ENCODE results near the gene RHOF.
"Not testable (repeated sequence)": the region's sequence is repeated elsewhere in the genome, so short reads cannot be mapped to it uniquely, and the experiment has no call there.

Gene RHOF

GRCh38 chr12:121769297-121769830 is 24.1 kb downstream of the RHOF start:
- TF ChIP-seq JUND (IDR thresholded peaks at IDR 0.05; ENCODE audit: low read depth) = no peak
- in situ Hi-C loops (cut with HindIII; ENCODE audit: low pct_unique_long_range_greater_than_20kb, low sequenced_read_pairs) = no loop called here
- DNase-seq (ENCODE audit: low read depth in 1 of 2, low spot score in 1 of 2) = no peak

DNA sequence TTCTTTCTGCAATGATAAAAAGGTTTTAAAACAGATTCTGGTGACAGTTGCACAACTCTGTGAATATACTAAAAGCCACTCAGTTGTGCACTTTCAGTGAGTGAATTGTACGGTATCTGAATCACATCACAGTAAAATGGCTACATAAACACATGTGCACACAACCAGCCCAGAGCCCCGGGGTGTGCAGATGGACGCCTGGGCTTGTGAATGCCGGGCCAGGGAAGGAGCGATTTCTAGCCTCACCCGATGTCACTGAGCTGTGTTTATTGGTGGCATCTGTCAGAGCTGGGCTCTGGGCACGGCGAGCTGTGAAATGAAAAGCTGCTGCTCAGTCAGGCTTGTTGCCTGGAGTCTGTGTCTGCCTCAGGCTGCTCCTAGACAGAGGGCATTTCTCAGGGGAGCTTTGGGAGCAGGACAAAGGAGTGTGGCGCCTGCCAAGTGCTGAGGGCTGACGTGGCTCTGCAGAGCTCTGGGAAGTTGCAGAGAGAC is 25.9 kb downstream of the RHOF start:
- DNase-seq (ENCODE audit: low read depth in 1 of 2, low spot score in 1 of 2) = no peak
- TF ChIP-seq JUND (IDR thresholded peaks at IDR 0.05; ENCODE audit: low read depth) = no peak
- in situ Hi-C loops (cut with HindIII; ENCODE audit: low pct_unique_long_range_greater_than_20kb, low sequenced_read_pairs) = no loop called here

DNA sequence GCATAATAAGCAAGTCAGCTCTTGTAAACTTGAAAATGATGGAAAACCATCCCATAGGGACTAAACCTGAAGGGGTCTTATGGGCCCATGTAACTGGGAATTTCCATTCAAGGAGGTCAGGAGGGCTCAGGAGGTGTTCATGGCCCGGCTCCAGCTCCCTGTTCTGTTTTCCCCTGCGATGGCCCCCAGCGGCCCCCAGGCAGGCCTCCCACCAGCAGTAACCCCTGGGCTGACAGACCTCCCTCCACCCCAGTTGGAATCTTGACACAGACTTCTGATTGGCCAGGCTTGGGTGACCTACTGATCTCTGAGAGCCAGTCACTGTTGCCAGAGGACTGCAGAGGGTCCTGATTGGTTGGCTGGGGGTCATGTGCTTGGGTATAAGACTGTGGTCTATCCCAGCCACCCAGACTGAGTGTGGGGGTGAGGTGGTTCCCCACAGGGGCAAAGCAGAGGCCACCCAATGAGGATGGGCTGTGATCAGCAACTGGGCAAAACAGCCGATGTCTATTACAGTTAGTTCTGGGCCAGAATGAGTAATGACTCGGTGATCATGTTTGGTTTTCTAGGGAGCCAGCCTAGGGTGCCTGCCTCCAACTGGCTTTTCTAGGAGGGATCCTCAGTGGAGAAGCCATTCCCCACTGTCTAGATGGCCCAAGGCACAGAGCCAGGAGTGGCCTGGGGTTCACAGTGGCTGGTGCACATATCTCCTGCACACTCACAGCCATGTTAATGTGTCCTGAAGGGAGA is 27.0 kb downstream of the RHOF start:
- no peak for DNase-seq (ENCODE audit: low read depth in 1 of 2, low spot score in 1 of 2)
- in situ Hi-C loops (cut with HindIII; ENCODE audit: low pct_unique_long_range_greater_than_20kb, low sequenced_read_pairs) = no loop called here
- no peak for TF ChIP-seq JUND (IDR thresholded peaks at IDR 0.05; ENCODE audit: low read depth)

- TF ChIP-seq JUND (IDR thresholded peaks at IDR 0.05; ENCODE audit: low read depth) = no peak
- in situ Hi-C loops (cut with HindIII; ENCODE audit: low pct_unique_long_range_greater_than_20kb, low sequenced_read_pairs) = no loop called here
- no peak for DNase-seq (ENCODE audit: low read depth in 1 of 2, low spot score in 1 of 2)
Measured at GRCh38 chr12:121765573-121765972, 27.9 kb downstream of the RHOF start.

GRCh38 chr12:121764808-121765207 is 28.7 kb downstream of the RHOF start:
- in situ Hi-C loops (cut with HindIII; ENCODE audit: low pct_unique_long_range_greater_than_20kb, low sequenced_read_pairs) = no loop called here
- no peak for TF ChIP-seq JUND (IDR thresholded peaks at IDR 0.05; ENCODE audit: low read depth)
- DNase-seq (ENCODE audit: low read depth in 1 of 2, low spot score in 1 of 2) = no peak

DNA sequence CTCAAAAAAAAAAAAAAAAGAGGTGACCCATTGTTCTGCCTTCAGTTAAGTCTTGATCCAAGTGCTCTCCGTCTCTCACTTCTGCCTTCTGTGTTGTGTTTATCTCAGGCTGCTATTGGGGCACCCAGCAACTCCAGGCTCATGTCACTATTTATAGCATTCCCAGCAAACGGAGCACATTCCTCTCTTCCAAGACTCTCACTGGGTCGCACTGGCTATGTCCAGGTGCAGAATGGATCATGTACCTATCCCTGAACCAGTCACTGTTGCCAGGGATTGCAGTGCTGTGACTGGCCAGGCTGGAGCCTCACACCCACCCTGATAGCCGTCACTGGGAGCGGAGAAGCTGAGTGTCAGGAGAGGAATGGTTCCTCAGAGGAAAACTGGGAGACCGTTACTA is 31.2 kb downstream of the RHOF start:
- no peak for DNase-seq (ENCODE audit: low read depth in 1 of 2, low spot score in 1 of 2)
- TF ChIP-seq JUND (IDR thresholded peaks at IDR 0.05; ENCODE audit: low read depth) = no peak
- in situ Hi-C loops (cut with HindIII; ENCODE audit: low pct_unique_long_range_greater_than_20kb, low sequenced_read_pairs) = no loop called here

DNA sequence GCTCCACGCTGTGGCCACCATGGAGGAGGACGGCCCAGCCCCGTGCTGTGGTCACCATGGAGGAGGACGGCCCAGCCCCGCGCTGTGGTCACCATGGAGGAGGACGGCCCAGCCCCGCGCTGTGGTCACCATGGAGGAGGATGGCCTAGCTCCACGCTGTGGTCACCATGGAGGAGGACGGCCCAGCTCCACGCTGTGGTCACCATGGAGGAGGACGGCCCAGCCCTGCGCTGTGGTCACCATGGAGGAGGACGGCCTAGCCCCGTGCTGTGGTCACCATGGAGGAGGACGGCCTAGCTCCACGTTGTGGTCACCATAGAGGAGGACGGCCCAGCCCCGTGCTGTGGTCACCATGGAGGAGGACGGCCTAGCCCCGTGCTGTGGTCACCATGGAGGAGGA is 35.0 kb downstream of the RHOF start:
- DNase-seq (ENCODE audit: low read depth in 1 of 2, low spot score in 1 of 2); in situ Hi-C loops (cut with HindIII; ENCODE audit: low pct_unique_long_range_greater_than_20kb, low sequenced_read_pairs): not testable (repeated sequence)

DNA sequence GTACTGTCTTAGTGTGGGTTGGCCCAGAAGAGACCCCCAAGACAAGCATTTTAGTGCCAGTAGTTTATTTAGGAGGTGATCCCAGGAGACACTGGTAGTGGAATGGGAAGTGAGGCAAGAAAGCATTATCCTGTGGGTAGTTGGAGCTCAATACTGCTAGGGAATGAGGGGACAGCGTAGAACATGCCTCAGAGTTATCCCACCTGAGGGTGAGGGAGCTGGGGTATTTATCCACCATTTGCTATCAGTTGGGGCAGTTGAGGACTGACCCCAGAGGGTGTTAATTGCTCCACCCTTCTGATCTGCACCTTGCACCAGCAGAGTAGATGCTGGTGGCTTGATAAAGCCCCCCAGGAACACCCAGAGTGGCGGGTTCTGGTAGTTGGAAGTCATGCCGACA is 37.9 kb downstream of the RHOF start:
- no peak for TF ChIP-seq JUND (IDR thresholded peaks at IDR 0.05; ENCODE audit: low read depth)
- in situ Hi-C loops (cut with HindIII; ENCODE audit: low pct_unique_long_range_greater_than_20kb, low sequenced_read_pairs) = no loop called here
- no peak for DNase-seq (ENCODE audit: low read depth in 1 of 2, low spot score in 1 of 2)

DNA sequence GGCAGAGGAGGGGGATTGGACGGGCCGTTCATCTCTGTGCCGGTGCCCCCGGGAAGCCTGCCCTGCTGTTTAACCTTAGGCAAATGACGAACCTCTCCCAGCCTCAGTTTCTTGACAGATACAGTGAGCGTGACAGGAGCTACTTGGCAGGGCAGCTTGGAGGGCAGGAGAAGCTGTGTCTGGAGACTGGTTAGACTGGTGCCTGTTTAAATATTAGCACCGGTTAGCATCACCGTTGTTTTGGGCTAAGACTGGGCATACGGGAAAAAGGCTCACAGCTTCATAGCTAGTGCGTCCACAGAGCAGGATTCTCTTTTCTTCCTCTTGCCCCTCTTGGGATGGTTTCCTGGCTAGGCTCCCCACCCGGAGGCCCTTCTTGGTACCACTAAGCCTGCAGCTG is 38.7 kb downstream of the RHOF start:
- peak; percentile 91 to 93 for DNase-seq (ENCODE audit: low read depth in 1 of 2, low spot score in 1 of 2)
- TF ChIP-seq JUND (IDR thresholded peaks at IDR 0.05; ENCODE audit: low read depth) = no peak

GRCh38 chr12:121753844-121754264 is 39.6 kb downstream of the RHOF start:
- peak; percentile 58 to 79 for DNase-seq (ENCODE audit: low read depth in 1 of 2, low spot score in 1 of 2)
- in situ Hi-C loops (cut with HindIII; ENCODE audit: low pct_unique_long_range_greater_than_20kb, low sequenced_read_pairs) = no loop called here
- no peak for TF ChIP-seq JUND (IDR thresholded peaks at IDR 0.05; ENCODE audit: low read depth)

More for the DNA sequence above, 38.7 kb downstream of the RHOF start:
- in situ Hi-C loops (cut with HindIII; ENCODE audit: low pct_unique_long_range_greater_than_20kb, low sequenced_read_pairs) = no loop called here

- no peak for DNase-seq (ENCODE audit: low read depth in 1 of 2, low spot score in 1 of 2)
- in situ Hi-C loops (cut with HindIII; ENCODE audit: low pct_unique_long_range_greater_than_20kb, low sequenced_read_pairs) = no loop called here
- TF ChIP-seq JUND (IDR thresholded peaks at IDR 0.05; ENCODE audit: low read depth) = no peak
Measured at GRCh38 chr12:121751749-121752351, 41.6 kb downstream of the RHOF start.

GRCh38 chr12:121751034-121751433 is 42.5 kb downstream of the RHOF start:
- TF ChIP-seq JUND (IDR thresholded peaks at IDR 0.05; ENCODE audit: low read depth) = no peak
- no peak for DNase-seq (ENCODE audit: low read depth in 1 of 2, low spot score in 1 of 2)
- in situ Hi-C loops (cut with HindIII; ENCODE audit: low pct_unique_long_range_greater_than_20kb, low sequenced_read_pairs) = no loop called here

- in situ Hi-C loops (cut with HindIII; ENCODE audit: low pct_unique_long_range_greater_than_20kb, low sequenced_read_pairs) = no loop called here
- no peak for DNase-seq (ENCODE audit: low read depth in 1 of 2, low spot score in 1 of 2)
- no peak for TF ChIP-seq JUND (IDR thresholded peaks at IDR 0.05; ENCODE audit: low read depth)
Measured at GRCh38 chr12:121750507-121750955, 43.0 kb downstream of the RHOF start.
